HEK293T (cell line): ENCODE results near the gene FIGN.

Source experiments
- ARNT ChIP-seq: fragments of 450-650 bp; IDR thresholded peaks from 2 replicates; pipeline ENCODE4 v1.6.1; 2017; ENCODE audit warnings: mild to moderate bottlenecking
- BHLHE40 ChIP-seq: fragments of 450-650 bp; IDR thresholded peaks from 2 replicates; pipeline ENCODE4 v1.6.1; 2016; ENCODE audit warnings: mild to moderate bottlenecking, moderate library complexity, borderline replicate concordance
- ELF4 ChIP-seq: fragments of 450-650 bp; IDR thresholded peaks from 2 replicates; pipeline ENCODE4 v1.6.1; 2017; ENCODE audit warnings: antibody characterized with exemption
- FOXA1 ChIP-seq: fragments of 450-650 bp; IDR thresholded peaks from 2 replicates; pipeline ENCODE4 v1.6.1; 2016; ENCODE audit warnings: mild to moderate bottlenecking
- FOXK2 ChIP-seq: fragments of 450-650 bp; IDR thresholded peaks from 2 replicates; pipeline ENCODE4 v1.6.1; 2016; ENCODE audit warnings: mild to moderate bottlenecking
- FOXM1 ChIP-seq: fragments of 450-650 bp; IDR thresholded peaks from 2 replicates; pipeline ENCODE4 v1.6.1; 2017; ENCODE audit warnings: mild to moderate bottlenecking, borderline replicate concordance
- HDGF ChIP-seq: fragments of 450-650 bp; IDR thresholded peaks from 2 replicates; pipeline ENCODE4 v1.6.1; 2017; ENCODE audit warnings: antibody characterized with exemption, borderline replicate concordance
- LEF1 ChIP-seq: fragments of 450-650 bp; IDR thresholded peaks from 2 replicates; pipeline ENCODE4 v1.6.1; 2017; ENCODE audit warnings: mild to moderate bottlenecking, borderline replicate concordance
- NFRKB ChIP-seq: fragments of 450-650 bp; IDR thresholded peaks from 2 replicates; pipeline ENCODE4 v1.6.1; 2016; ENCODE audit warnings: mild to moderate bottlenecking, moderate library complexity
- SP1 ChIP-seq: fragments of 450-650 bp; IDR thresholded peaks from 2 replicates; pipeline ENCODE4 v1.6.1; 2017
- SUZ12 ChIP-seq: fragments of 450-650 bp; IDR thresholded peaks from 2 replicates; pipeline ENCODE4 v1.6.1; 2016; ENCODE audit warnings: mild to moderate bottlenecking
- TARDBP ChIP-seq: fragments of 450-650 bp; IDR thresholded peaks from 2 replicates; pipeline ENCODE4 v1.6.1; 2016
- ZNF384 ChIP-seq: fragments of 450-650 bp; IDR thresholded peaks from 2 replicates; pipeline ENCODE4 v1.6.1; 2016
- TF ChIP-seq, protein P1 (sequence below): fragments of 450-650 bp; IDR thresholded peaks from 2 replicates; pipeline ENCODE4 v1.6.1; 2016

DNA sequence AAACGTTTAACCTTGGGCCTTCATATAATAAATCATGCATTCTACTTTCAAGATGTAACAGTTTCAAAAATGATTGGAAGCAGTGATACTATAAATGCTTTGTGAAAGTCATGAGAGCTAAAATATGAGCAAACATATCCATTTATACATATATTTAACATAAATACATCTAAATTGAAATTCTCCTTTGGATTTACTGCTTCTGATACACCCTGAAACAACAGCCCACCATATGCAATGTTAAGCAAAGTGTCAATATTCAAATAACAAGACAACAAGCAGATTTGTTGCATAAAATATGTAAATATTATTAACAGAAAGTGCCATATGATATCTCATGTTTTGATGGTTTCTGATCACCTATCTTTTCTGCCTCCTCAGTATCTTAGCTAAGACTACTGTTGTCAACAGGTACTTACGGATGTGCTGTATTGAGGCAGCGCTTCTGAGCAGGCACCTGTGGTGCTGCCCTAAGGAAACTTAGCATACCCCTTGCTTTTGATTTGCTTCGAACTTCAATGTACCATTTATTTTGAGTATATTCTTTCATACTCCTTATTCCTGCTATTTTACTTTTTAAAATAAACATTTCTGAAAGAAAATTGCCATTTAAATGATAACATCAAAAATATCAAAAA is 6.1 kb downstream of the FIGN start:
- no peak for TF ChIP-seq SUZ12
- TF ChIP-seq ELF4, result no peak
- TF ChIP-seq NFRKB, result no peak
- TF ChIP-seq, protein P1, sequence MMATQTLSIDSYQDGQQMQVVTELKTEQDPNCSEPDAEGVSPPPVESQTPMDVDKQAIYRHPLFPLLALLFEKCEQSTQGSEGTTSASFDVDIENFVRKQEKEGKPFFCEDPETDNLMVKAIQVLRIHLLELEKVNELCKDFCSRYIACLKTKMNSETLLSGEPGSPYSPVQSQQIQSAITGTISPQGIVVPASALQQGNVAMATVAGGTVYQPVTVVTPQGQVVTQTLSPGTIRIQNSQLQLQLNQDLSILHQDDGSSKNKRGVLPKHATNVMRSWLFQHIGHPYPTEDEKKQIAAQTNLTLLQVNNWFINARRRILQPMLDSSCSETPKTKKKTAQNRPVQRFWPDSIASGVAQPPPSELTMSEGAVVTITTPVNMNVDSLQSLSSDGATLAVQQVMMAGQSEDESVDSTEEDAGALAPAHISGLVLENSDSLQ, result no peak
- TF ChIP-seq ZNF384, result no peak
- TF ChIP-seq BHLHE40, result no peak
- TF ChIP-seq FOXA1, result no peak
- TF ChIP-seq SP1, result no peak
- no peak for TF ChIP-seq FOXM1
- no peak for TF ChIP-seq HDGF
- TF ChIP-seq FOXK2, result no peak
- no peak for TF ChIP-seq ARNT
- TF ChIP-seq LEF1, result no peak
- no peak for TF ChIP-seq TARDBP
